HCT116 (cell line): ENCODE results near the gene MBTPS1. TPM values are rescaled to one million over a fixed set of nuclear protein-coding genes. Genes with fewer than 3 reads are reported as not detected.

Experiments used
- ATAC-seq: fragments of 200-7000 bp; cut with Tn5 transposase; 2 replicates; pipeline ENCODE4 v1.9.1; 2020; ENCODE audit warnings: mild to moderate bottlenecking, moderate library complexity
- BruUV-seq: library from RNA; stranded (reverse); fragments of 400-500 nt; replicated peaks from 2 replicates; lab custom pipeline; 2021; lab: Mats Ljungman, UMichigan
- CTCF ChIA-PET: fragments of 300-600 bp; sonication (Branson Sonifier 250); formaldehyde crosslinking; loops from one replicate; lab custom pipeline; 2021; ENCODE audit warnings: antibody characterized with exemption; lab: Charles Lee
- POLR2A ChIA-PET: fragments of 300-600, 350-600 bp; sonication (Branson Sonifier 250); formaldehyde crosslinking; loops from one replicate; lab custom pipeline; 2021; ENCODE audit warnings: antibody characterized with exemption; lab: Charles Lee
- RAD21 ChIA-PET, 2 experiments: fragments of 300-600 bp; sonication (Branson Sonifier 250); formaldehyde crosslinking; loops; one replicate each; lab custom pipeline; 2023; ENCODE audit warnings: low total read pairs in 2 of 2; ENCODE audit not compliant: uncharacterized antibody in 2 of 2, unreplicated experiment in 2 of 2, low non-redundant PET in 1 of 2; lab: Charles Lee
- DNase-seq: peaks from one replicate; pipeline ENCODE4 v3.0.0-alpha.2; 2010; ENCODE audit warnings: low read depth, low spot score
- H2AFZ ChIP-seq: fragments of 200-600 bp; shearing (Covaris generic), sonication (generic); 2 replicates; pipeline ENCODE4 v1.6.1; 2017; ENCODE audit warnings: low read depth, mixed run types, mixed read lengths, antibody characterized with exemption, low read length; ENCODE audit not compliant: poor library complexity, severe bottlenecking
- H3K27ac ChIP-seq: 2 replicates; pipeline ENCODE4 v1.5.1; 2012; ENCODE audit warnings: low read depth, low read length
- H3K27me3 ChIP-seq: fragments of 200-600 bp; sonication (generic); 2 replicates; pipeline ENCODE4 v1.6.1; 2016; ENCODE audit warnings: mixed run types, low read length, mixed read lengths; ENCODE audit not compliant: insufficient read depth
- H3K36me3 ChIP-seq, 2 experiments: fragments of 200-500 bp in 1 of 2; fragments of 200-600 bp in 1 of 2; sonication (Bioruptor generic) in 1 of 2; sonication (generic) in 1 of 2; 2 replicates each; pipeline versions ENCODE4 v1.5.1 to v1.6.1; 2014 to 2016; ENCODE audit warnings: low read length in 2 of 2, inconsistent platforms in 1 of 2, mixed read lengths in 1 of 2, mixed run types in 1 of 2; ENCODE audit not compliant: insufficient read depth in 2 of 2, control insufficient read depth in 1 of 2
- H3K4me1 ChIP-seq, 2 experiments: fragments of 200-600 bp in 1 of 2; sonication (generic) in 1 of 2; 2 replicates each; pipeline versions ENCODE4 v1.5.1 to v1.6.1; 2012 to 2017; ENCODE audit warnings: low read length in 2 of 2, inconsistent platforms in 1 of 2, mild to moderate bottlenecking in 1 of 2, mixed read lengths in 1 of 2, mixed run types in 1 of 2, moderate library complexity in 1 of 2; ENCODE audit not compliant: insufficient read depth in 2 of 2, control insufficient read depth in 1 of 2
- H3K4me2 ChIP-seq: fragments of 200-600 bp; sonication (generic); 2 replicates; pipeline ENCODE4 v1.6.1; 2017; ENCODE audit warnings: mixed run types, low read length, mixed read lengths
- H3K4me3 ChIP-seq, 2 experiments: fragments of 200-600 bp in 1 of 2; sonication (generic) in 1 of 2; replicated peaks in 1 of 2; 2 replicates each; pipeline ENCODE4 v1.5.1; 2011 to 2016; ENCODE audit warnings: low read length in 2 of 2, control low read depth in 1 of 2, low read depth in 1 of 2, mild to moderate bottlenecking in 1 of 2, mixed read lengths in 1 of 2, mixed run types in 1 of 2
- H3K79me2 ChIP-seq: fragments of 200-600 bp; sonication (generic); 2 replicates; pipeline ENCODE4 v1.6.1; 2017; ENCODE audit warnings: mild to moderate bottlenecking, mixed run types, low read length, moderate library complexity, mixed read lengths; ENCODE audit not compliant: insufficient read depth
- H3K9ac ChIP-seq: fragments of 200-600 bp; sonication (generic); 2 replicates; pipeline ENCODE4 v1.6.1; 2016; ENCODE audit warnings: low read length, mixed read lengths
- H3K9me2 ChIP-seq: fragments of 200-600 bp; sonication (generic), shearing (Covaris generic); 2 replicates; pipeline ENCODE4 v1.6.1; 2017; ENCODE audit warnings: mixed run types, mild to moderate bottlenecking, moderate library complexity; ENCODE audit not compliant: insufficient read depth
- H3K9me3 ChIP-seq, 2 experiments: fragments of 200-500 bp in 1 of 2; fragments of 200-600 bp in 1 of 2; sonication (Bioruptor generic) in 1 of 2; sonication (generic) in 1 of 2; 2 replicates each; pipeline ENCODE4 v1.6.1; 2014 to 2017; ENCODE audit warnings: low read length in 2 of 2, mixed read lengths in 2 of 2, inconsistent platforms in 1 of 2, low read depth in 1 of 2, mild to moderate bottlenecking in 1 of 2, mixed run types in 1 of 2, moderate library complexity in 1 of 2; ENCODE audit not compliant: control insufficient read depth in 1 of 2, insufficient read depth in 1 of 2
- H4K20me1 ChIP-seq: fragments of 200-600 bp; sonication (generic), shearing (Covaris generic); 2 replicates; pipeline ENCODE4 v1.6.1; 2017; ENCODE audit warnings: mixed run types, mild to moderate bottlenecking, moderate library complexity; ENCODE audit not compliant: insufficient read depth
- ATF3 ChIP-seq: IDR thresholded peaks from 2 replicates; pipeline ENCODE4 v1.6.1; 2012
- CBX3 ChIP-seq: IDR thresholded peaks from 2 replicates; pipeline ENCODE4 v1.6.1; 2012; ENCODE audit warnings: low read depth
- CTCF ChIP-seq, 3 experiments: fragments of 200-600 bp in 1 of 3; sonication (generic) in 1 of 3; IDR thresholded peaks in 2 of 3; conservative IDR thresholded peaks in 1 of 3; 2 replicates each; pipeline ENCODE4 v1.5.1; 2012 to 2017; ENCODE audit warnings: low read depth in 2 of 3, low read length in 2 of 3, antibody characterized with exemption in 1 of 3, borderline replicate concordance in 1 of 3, control low read depth in 1 of 3, mild to moderate bottlenecking in 1 of 3, mixed read lengths in 1 of 3, mixed run types in 1 of 3, moderate library complexity in 1 of 3; ENCODE audit not compliant: insufficient read depth in 1 of 3
- ELF1 ChIP-seq: IDR thresholded peaks from 2 replicates; pipeline ENCODE4 v1.6.1; 2012; ENCODE audit warnings: low read depth, borderline replicate concordance
- EZH2phosphoT487 ChIP-seq: fragments of 200-600 bp; IDR thresholded peaks from 2 replicates; pipeline ENCODE4 v1.6.1; 2018; ENCODE audit warnings: antibody characterized with exemption, borderline replicate concordance
- JUND ChIP-seq: IDR thresholded peaks from 2 replicates; pipeline ENCODE4 v1.6.1; 2012
- POLR2A ChIP-seq: IDR thresholded peaks from 2 replicates; pipeline ENCODE4 v1.7.0; 2011; ENCODE audit warnings: borderline replicate concordance; ENCODE audit not compliant: insufficient read depth, insufficient read length; ENCODE audit errors: extremely low read depth
- RAD21 ChIP-seq: IDR thresholded peaks from 2 replicates; pipeline ENCODE4 v1.6.1; 2012; ENCODE audit warnings: low read depth, mild to moderate bottlenecking
- YY1 ChIP-seq: IDR thresholded peaks from 2 replicates; pipeline ENCODE4 v1.6.1; 2011; ENCODE audit warnings: low read length, low read depth, moderate library complexity, mild to moderate bottlenecking; ENCODE audit not compliant: insufficient replicate concordance; ENCODE audit errors: extremely low read depth
- ZFX ChIP-seq: fragments of 450-650 bp; IDR thresholded peaks from 2 replicates; pipeline ENCODE4 v1.6.1; 2017
- intact Hi-C: fragments of 100-400 bp; cut with micrococcal nuclease; formaldehyde crosslinking; loops from 2 replicates; pipeline ENCODE4 v1.10.0; 2022
- total RNA-seq: library from RNA; stranded (reverse); gene quantifications from one replicate; pipeline ENCODE4 v1.2.1, GENCODE V29; 2021; ENCODE audit not compliant: unreplicated experiment
- TF ChIP-seq, protein P1 (sequence below): IDR thresholded peaks from 2 replicates; pipeline ENCODE4 v1.6.1; 2012; ENCODE audit warnings: low read depth
- TF ChIP-seq, protein P2 (sequence below): IDR thresholded peaks from 2 replicates; pipeline ENCODE4 v1.6.1; 2011; ENCODE audit warnings: mild to moderate bottlenecking, low read length, moderate library complexity; ENCODE audit not compliant: insufficient replicate concordance; ENCODE audit errors: extremely low read depth

Gene MBTPS1
- total RNA-seq, 1 experiment from 2014 or later, result 111 TPM

GRCh38 chr16:84081446-84081989 lies 35.2 kb downstream of the MBTPS1 start:
- Histone ChIP-seq H3K9me3 (no peaks in the 10 kb centered on the region), H3K9me2 (no peaks in the 10 kb centered on the region), H3K9ac (no peak overlapping the region), H4K20me1 (no peaks in the 10 kb centered on the region), H3K27ac (no peak overlapping the region), H3K4me3 (no peak overlapping the region), H3K27me3 (no peaks in the 10 kb centered on the region), H3K4me1 (no peaks in the 10 kb centered on the region), H3K79me2 (0 out of 2 replicates have a peak, but pooled peaks cover 6% of the 10 kb centered on the region), H3K36me3 (peaks cover 23 to 46% of the 10 kb centered on the region in 2 experiments), H2AFZ (no peak overlapping the region), H3K4me2 (no peak overlapping the region)
- POLR2A ChIA-PET, result no interaction called here
- intact Hi-C loops, result no loop called here
- RAD21 ChIA-PET, result no interaction called here
- ATAC-seq (no peak), DNase-seq (no peak)
- CTCF ChIA-PET, result no interaction called here
- no TSS peak for BruUV-seq
- TF ChIP-seq ZFX, result no peak
- no peak for TF ChIP-seq POLR2A
- no peak for TF ChIP-seq EZH2phosphoT487
- TF ChIP-seq YY1, result no peak
- TF ChIP-seq JUND, result no peak
- TF ChIP-seq CBX3, result no peak
- TF ChIP-seq, protein P1, sequence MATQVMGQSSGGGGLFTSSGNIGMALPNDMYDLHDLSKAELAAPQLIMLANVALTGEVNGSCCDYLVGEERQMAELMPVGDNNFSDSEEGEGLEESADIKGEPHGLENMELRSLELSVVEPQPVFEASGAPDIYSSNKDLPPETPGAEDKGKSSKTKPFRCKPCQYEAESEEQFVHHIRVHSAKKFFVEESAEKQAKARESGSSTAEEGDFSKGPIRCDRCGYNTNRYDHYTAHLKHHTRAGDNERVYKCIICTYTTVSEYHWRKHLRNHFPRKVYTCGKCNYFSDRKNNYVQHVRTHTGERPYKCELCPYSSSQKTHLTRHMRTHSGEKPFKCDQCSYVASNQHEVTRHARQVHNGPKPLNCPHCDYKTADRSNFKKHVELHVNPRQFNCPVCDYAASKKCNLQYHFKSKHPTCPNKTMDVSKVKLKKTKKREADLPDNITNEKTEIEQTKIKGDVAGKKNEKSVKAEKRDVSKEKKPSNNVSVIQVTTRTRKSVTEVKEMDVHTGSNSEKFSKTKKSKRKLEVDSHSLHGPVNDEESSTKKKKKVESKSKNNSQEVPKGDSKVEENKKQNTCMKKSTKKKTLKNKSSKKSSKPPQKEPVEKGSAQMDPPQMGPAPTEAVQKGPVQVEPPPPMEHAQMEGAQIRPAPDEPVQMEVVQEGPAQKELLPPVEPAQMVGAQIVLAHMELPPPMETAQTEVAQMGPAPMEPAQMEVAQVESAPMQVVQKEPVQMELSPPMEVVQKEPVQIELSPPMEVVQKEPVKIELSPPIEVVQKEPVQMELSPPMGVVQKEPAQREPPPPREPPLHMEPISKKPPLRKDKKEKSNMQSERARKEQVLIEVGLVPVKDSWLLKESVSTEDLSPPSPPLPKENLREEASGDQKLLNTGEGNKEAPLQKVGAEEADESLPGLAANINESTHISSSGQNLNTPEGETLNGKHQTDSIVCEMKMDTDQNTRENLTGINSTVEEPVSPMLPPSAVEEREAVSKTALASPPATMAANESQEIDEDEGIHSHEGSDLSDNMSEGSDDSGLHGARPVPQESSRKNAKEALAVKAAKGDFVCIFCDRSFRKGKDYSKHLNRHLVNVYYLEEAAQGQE, result no peak
- no peak for TF ChIP-seq ATF3
- no peak for TF ChIP-seq ELF1
- no peak for TF ChIP-seq CTCF (IDR thresholded peaks at IDR 0.05 in 2 of 3, conservative IDR thresholded peaks at IDR 0.05 in 1 of 3; ENCODE audit: borderline replicate concordance in 1 of 3, insufficient read depth in 1 of 3, low read depth in 2 of 3, low read length in 2 of 3)
- TF ChIP-seq RAD21, result no peak
- TF ChIP-seq, protein P2, sequence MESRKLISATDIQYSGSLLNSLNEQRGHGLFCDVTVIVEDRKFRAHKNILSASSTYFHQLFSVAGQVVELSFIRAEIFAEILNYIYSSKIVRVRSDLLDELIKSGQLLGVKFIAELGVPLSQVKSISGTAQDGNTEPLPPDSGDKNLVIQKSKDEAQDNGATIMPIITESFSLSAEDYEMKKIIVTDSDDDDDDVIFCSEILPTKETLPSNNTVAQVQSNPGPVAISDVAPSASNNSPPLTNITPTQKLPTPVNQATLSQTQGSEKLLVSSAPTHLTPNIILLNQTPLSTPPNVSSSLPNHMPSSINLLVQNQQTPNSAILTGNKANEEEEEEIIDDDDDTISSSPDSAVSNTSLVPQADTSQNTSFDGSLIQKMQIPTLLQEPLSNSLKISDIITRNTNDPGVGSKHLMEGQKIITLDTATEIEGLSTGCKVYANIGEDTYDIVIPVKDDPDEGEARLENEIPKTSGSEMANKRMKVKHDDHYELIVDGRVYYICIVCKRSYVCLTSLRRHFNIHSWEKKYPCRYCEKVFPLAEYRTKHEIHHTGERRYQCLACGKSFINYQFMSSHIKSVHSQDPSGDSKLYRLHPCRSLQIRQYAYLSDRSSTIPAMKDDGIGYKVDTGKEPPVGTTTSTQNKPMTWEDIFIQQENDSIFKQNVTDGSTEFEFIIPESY, result no peak
